Astrocyte (in vitro differentiated cells and primary cell): ENCODE data around the gene PPP1R11.

ENCODE experiments used
- CTCF ChIP-seq: IDR thresholded peaks from 2 replicates; pipeline ENCODE4 v1.5.1; 2011; ENCODE audit warnings: low read depth, mild to moderate bottlenecking, inconsistent platforms, low read length, moderate library complexity; ENCODE audit not compliant: insufficient read depth
- EZH2 ChIP-seq: IDR thresholded peaks from 2 replicates; pipeline ENCODE4 v1.6.1; 2012; ENCODE audit warnings: mild to moderate bottlenecking, low read length, inconsistent platforms; ENCODE audit not compliant: insufficient read depth

- TF ChIP-seq CTCF (no peak), EZH2 (no peak)
Observed at GRCh38 chr6:30093951-30094661, 27.1 kb downstream of the PPP1R11 start.
